ENCODE data around the gene SPRR5.

Gene SPRR5

DNA sequence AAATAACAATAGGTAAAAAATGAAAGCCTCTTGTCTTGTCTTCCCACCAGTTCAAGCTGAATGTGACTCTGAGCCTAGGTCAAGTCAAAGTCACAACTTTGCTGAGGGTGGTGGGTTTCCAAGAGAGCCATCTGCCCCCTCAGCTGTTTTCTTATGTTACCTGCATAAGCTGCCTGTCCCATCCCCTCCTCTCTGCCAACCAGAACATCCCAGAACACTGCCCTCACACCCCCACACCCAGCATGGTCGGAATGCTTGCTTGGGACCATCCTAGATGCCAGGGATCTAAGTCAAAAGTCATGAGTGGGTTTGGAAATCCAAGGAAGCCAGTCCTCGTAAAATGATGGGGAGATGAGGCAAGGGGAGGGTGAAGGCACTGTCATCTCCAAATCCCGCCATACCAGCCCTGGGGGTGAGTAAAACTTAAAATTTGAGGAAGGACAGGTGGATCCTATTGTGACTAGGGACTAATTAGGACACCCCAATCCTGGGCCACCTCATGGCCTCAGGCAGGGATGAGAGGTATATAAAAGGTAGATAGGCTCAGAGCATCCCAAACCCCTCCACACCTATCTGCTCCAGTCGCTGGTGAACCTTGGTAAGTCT is at the start of gene SPRR5:
Gene SPRR5 (plus strand): TSS at position 556 of the 606 bp plus-strand sequence. CDS start 1,349 bp downstream, outside the sequence.
- DNase-seq = no peak

DNA sequence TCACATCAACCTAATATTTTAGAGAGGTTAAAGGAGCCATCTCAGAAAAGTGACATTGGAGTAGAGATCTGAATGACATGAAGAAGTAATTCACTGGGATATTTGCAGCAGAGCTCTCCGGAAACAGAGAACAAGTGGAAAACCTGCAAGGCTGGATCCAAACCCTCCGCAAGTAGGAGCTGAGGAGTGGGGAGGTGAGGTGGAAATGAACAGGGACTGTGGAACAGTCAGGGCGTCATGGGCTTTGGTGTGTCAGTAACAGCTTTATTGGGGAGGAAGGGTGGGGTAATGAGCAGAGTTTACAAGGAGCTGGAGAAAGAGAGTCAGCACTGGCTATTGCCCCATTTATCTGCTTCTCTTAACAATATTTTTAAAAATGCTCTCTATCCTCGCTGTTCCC is 48.0 kb upstream of the SPRR5 start:
- DNase-seq = no peak

DNA sequence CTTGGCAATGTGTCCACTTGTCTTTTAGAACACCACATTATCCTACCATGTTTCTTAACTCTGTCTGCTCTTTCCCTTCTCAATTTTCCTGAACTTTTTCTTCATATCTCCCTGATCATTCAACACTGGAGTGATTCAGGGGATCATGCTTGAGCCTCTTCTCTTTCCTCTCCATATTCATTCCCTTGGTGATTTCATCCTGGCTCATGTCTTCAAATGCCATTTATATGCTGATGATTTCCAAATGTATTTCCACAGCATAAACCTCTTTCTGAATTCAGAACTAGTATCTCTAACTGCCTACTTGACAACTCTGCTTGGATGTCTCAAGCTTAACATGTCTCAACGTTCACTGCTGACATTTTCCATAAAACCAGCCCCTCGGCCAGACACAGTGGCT is 47.1 kb upstream of the SPRR5 start:
- DNase-seq = no peak

DNA sequence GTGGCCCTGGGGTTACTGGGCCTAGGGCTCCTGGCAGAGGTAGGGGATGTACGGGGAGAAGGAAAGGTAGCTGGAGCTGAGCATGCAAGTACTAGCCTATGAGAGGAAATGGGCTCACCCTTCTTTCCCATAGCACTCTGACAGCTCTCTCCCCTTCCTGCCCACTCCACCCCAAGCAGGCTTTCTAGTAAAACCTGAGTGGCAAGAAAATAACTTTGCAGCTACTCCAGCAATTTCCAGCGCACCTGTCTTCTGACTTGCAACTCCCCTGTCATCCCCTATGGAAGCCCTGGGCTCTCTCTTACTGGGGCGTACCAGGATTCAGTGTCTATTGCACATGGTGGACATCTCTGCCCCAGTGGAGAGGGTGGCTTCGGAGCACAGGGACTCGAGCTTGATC is 45.4 kb upstream of the SPRR5 start:
- no peak for DNase-seq

DNA sequence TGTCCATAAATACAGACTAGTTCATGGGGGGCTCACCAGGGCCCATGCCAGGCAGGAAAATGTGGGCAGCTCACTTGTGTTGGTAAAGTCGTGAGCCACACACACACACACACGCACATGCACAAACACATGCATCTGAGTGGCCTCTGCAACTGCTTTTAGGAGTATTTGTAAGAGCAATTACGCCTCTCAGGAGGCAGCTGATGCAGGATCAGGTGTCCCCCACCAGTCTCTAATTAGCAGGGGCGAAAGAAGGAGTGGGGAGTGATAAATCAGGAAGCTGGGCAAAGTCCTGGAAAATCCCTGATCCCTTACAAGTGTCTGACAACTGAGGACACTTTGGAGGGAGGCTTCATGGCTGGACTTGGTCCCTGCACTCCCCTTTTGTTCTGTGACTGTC is 44.4 kb upstream of the SPRR5 start:
- no peak for DNase-seq

- DNase-seq = no peak
These were observed 42.1 kb upstream of the SPRR5 start for GRCh38 chr1:152904688-152905440.

- DNase-seq = no peak
These were observed 40.9 kb upstream of the SPRR5 start for GRCh38 chr1:152906023-152906565.

DNA sequence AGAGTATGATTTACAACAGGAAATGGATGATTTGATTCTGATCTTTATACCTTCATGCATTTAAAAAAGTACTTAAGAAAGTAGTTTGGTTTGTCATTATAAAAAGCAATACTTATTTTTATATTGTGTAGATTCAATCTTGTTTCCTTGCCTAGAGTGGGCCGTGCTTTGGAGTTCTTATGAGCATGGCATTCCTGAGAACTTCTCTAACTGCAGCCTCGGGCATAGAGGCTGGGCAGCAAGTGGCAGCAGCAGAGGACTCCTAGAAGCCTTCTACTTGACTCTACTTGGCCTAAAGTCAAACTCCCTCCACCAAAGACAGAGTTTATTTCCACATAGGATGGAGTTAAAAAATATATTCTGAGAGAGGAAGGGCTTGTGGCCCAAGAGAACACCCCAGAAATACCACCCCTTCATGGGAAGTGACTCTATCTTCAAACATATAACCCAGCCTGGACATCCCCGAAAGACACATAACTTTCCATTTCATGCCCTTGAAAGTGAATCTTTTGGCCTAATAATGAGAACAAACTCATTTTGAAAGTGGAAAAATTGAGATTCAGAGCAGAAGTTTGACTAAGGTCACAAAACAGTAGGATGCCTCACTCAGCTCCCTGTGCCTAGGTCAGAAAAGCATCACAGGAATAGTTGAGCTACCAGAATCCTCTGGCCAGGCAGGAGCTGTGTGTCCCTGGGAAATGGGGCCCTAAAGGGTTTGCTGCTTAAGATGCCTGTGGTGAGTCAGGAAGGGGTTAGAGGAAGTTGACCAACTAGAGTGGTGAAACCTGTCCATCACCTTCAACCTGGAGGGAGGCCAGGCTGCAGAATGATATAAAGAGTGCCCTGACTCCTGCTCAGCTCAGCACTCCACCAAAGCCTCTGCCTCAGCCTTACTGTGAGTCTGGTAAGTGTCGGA is 39.1 kb upstream of the SPRR5 start, which contains the start of gene IVL:
Gene IVL (plus strand): TSS at position 861 of the 916 bp plus-strand sequence. CDS start 1,252 bp downstream, outside the sequence.
- no peak for DNase-seq

- DNase-seq = no peak
These were observed 37.8 kb upstream of the SPRR5 start for GRCh38 chr1:152909206-152909605.

- DNase-seq = no peak
These were observed 34.5 kb upstream of the SPRR5 start for GRCh38 chr1:152912471-152912870.

DNA sequence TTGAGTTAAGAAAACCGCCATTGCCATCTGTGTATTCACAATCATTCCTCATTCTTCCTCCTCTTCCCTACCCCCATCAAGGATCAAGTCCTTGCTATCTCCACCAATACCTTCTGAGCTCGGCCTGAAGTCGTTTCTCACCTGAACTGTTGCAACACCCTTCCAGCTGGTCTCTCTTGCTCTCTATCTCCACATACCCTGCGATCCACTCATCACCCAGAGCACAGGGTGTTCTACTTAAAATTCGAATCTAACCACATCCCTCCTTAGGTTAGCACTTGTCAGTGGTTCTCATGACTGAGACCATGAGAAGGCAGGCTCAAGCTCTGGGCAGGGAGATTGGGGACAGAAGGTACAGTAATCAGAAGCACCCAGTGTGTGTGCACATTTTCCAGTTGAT is 34.1 kb upstream of the SPRR5 start:
- DNase-seq = no peak

DNA sequence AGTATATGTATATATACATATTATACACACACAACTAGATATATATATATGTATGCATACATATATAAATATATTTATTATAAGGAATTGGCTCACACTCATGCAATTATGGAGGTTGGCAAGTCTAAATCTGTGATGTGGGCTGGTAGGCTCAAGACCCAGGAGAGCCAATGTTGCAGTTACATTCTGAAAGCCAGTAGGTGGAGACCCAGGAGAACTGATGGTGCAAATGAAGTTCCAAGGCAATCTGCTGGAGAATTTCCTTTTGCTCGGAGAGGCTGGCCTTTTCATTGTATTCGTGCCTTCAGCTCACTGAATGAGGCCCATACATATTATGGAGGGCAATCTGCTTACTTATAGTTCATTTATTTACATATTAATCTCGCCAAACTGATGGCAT is 29.2 kb upstream of the SPRR5 start:
- no peak for DNase-seq

GRCh38 chr1:152919071-152919470 is 27.9 kb upstream of the SPRR5 start:
- DNase-seq = no peak

- DNase-seq = no peak
These were observed 22.8 kb upstream of the SPRR5 start for GRCh38 chr1:152924191-152924590.

GRCh38 chr1:152926091-152926490 is 20.9 kb upstream of the SPRR5 start:
- DNase-seq = no peak

GRCh38 chr1:152928671-152929070 is 18.3 kb upstream of the SPRR5 start:
- DNase-seq = no peak

DNA sequence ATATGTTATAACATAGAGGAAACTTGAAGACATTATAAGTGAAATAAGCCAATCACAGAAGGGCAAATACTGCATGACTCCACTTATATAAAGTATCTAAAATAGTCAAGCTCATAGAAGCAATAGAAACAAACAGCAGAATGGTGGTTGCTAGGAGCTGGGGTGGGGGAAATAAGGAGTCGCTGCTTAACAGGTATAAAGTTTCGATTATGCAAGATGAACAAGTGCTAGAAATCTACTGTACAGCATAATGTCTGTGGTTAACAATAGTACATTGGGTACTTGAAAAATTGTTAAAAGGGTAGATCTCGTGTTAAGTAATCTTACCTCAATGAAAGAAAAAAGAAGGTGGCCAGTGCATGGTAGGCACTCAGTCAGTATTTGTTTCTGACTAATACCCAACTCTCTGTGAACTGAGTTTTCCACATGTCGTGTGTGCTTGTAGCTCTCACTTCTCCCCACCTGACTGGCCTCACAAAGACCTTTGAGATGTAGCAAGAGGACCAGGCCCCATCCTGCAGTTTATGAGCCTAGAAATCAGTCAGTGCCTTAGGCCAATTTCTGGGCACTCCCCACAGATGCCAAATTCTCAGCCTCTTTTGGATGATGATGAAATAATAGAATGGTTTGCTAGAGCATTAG is 14.7 kb upstream of the SPRR5 start:
- DNase-seq = no peak

- DNase-seq = no peak
These were observed 13.8 kb upstream of the SPRR5 start for GRCh38 chr1:152933196-152933595.

GRCh38 chr1:152940614-152941013 is 6.4 kb upstream of the SPRR5 start:
- DNase-seq = no peak

GRCh38 chr1:152941037-152941711 is 5.8 kb upstream of the SPRR5 start:
- no peak for DNase-seq

- DNase-seq = no peak
These were observed 4.8 kb upstream of the SPRR5 start for GRCh38 chr1:152942161-152942560.

- DNase-seq = no peak
These were observed 758 bp upstream of the SPRR5 start for GRCh38 chr1:152946248-152946647.
